Endothelial cell of umbilical vein (primary cell): ENCODE data around the gene TRIM10. TPM values are rescaled to one million over a fixed set of nuclear protein-coding genes. Genes with fewer than 3 reads are reported as not detected.

Experiments used
- BruUV-seq: library from RNA; stranded (reverse); fragments of 400-500 nt; replicated peaks from 2 replicates; lab custom pipeline; 2021; lab: Mats Ljungman, UMichigan
- CTCF ChIA-PET: fragments of 300-600, 350-600 bp; sonication (Branson Sonifier 250); formaldehyde crosslinking; loops from one replicate; lab custom pipeline; 2021; ENCODE audit warnings: antibody characterized with exemption, inconsistent platforms; lab: Charles Lee
- POLR2A ChIA-PET: fragments of 300-600, 350-600 bp; sonication (Branson Sonifier 250); formaldehyde crosslinking; loops from one replicate; lab custom pipeline; 2021; ENCODE audit warnings: antibody characterized with exemption, inconsistent platforms; lab: Charles Lee
- DNase-seq: peaks from one replicate; pipeline ENCODE4 v3.0.0-alpha.2; 2011; ENCODE audit warnings: low read depth, low spot score
- FAIRE-seq: peaks from 2 replicates; lab custom pipeline; 2011; peaks lifted over from hg19 to GRCh38; lab: Jason Lieb, UNC
- H2AFZ ChIP-seq: 2 replicates; pipeline ENCODE4 v1.6.0; 2012; ENCODE audit warnings: low read depth, low read length, control low read depth, inconsistent platforms
- H3K27ac ChIP-seq: 2 replicates; pipeline ENCODE4 v1.5.1; 2011; ENCODE audit warnings: low read depth, mild to moderate bottlenecking, control low read depth, low read length, moderate library complexity; ENCODE audit not compliant: insufficient read depth
- H3K27me3 ChIP-seq, 2 experiments: 2 replicates each; pipeline versions ENCODE4 v1.6.0 to v1.6.1; 2011; ENCODE audit warnings: low read length in 2 of 2, mixed read lengths in 1 of 2; ENCODE audit not compliant: control insufficient read depth in 2 of 2, insufficient read depth in 2 of 2
- H3K36me3 ChIP-seq, 2 experiments: 2 replicates in 1 of 2; 3 replicates in 1 of 2; pipeline ENCODE4 v1.5.1; 2011; ENCODE audit warnings: low read length in 2 of 2, mild to moderate bottlenecking in 1 of 2, moderate library complexity in 1 of 2; ENCODE audit not compliant: control insufficient read depth in 2 of 2, insufficient read depth in 2 of 2; ENCODE audit errors: extremely low read depth in 1 of 2
- H3K4me1 ChIP-seq: 3 replicates; pipeline ENCODE4 v1.5.1; 2011; ENCODE audit warnings: mild to moderate bottlenecking, low read length; ENCODE audit not compliant: control insufficient read depth, insufficient read depth; ENCODE audit errors: extremely low read depth
- H3K4me2 ChIP-seq: 2 replicates; pipeline ENCODE4 v1.6.1; 2011; ENCODE audit warnings: low read length, control low read depth, mixed read lengths; ENCODE audit not compliant: insufficient read depth
- H3K4me3 ChIP-seq, 3 experiments: fragments of 200-600 bp in 1 of 3; sonication (generic), shearing (Covaris generic) in 1 of 3; replicated peaks in 1 of 3; 2 replicates each; pipeline ENCODE4 v1.5.1; 2011 to 2016; ENCODE audit warnings: control low read depth in 3 of 3, low read length in 3 of 3, mild to moderate bottlenecking in 2 of 3, inconsistent platforms in 1 of 3, low read depth in 1 of 3, moderate library complexity in 1 of 3; ENCODE audit not compliant: insufficient read depth in 1 of 3
- H3K79me2 ChIP-seq: 2 replicates; pipeline ENCODE4 v1.6.0; 2012; ENCODE audit warnings: low read length, inconsistent platforms; ENCODE audit not compliant: control insufficient read depth, insufficient read depth
- H3K9ac ChIP-seq: replicated peaks from 2 replicates; pipeline ENCODE3; 2011; ENCODE audit warnings: low read length, control low read depth; ENCODE audit not compliant: insufficient read depth; ENCODE audit errors: extremely low read depth
- H3K9me1 ChIP-seq: replicated peaks from 3 replicates; pipeline ENCODE4 v1.6.0; 2011; ENCODE audit warnings: mild to moderate bottlenecking, low read length; ENCODE audit not compliant: control insufficient read depth, insufficient read depth; ENCODE audit errors: extremely low read depth
- H3K9me3 ChIP-seq: replicated peaks from 2 replicates; pipeline ENCODE4 v1.5.1; 2012; ENCODE audit warnings: low read length, inconsistent platforms; ENCODE audit not compliant: control insufficient read depth, insufficient read depth
- H4K20me1 ChIP-seq: replicated peaks from 2 replicates; pipeline ENCODE3; 2011; ENCODE audit warnings: mild to moderate bottlenecking, low read length; ENCODE audit not compliant: control insufficient read depth, insufficient read depth; ENCODE audit errors: extremely low read depth
- EZH2 ChIP-seq: IDR thresholded peaks from 2 replicates; pipeline ENCODE4 v1.6.1; 2012; ENCODE audit warnings: borderline replicate concordance, low read depth, mild to moderate bottlenecking, moderate library complexity, low read length, inconsistent platforms; ENCODE audit not compliant: severe bottlenecking
- FOS ChIP-seq: IDR thresholded peaks from 2 replicates; pipeline ENCODE4 v1.6.1; 2011; ENCODE audit warnings: mild to moderate bottlenecking, low read length, moderate library complexity, borderline replicate concordance; ENCODE audit not compliant: insufficient read depth
- GATA2 ChIP-seq: IDR thresholded peaks from 2 replicates; pipeline ENCODE4 v1.7.0; 2011; ENCODE audit warnings: low read depth, mild to moderate bottlenecking, moderate library complexity, mixed read lengths, low read length; ENCODE audit not compliant: insufficient read length, insufficient read depth
- JUN ChIP-seq: IDR thresholded peaks from 2 replicates; pipeline ENCODE4 v1.6.1; 2011; ENCODE audit warnings: borderline replicate concordance, low read depth; ENCODE audit not compliant: insufficient read length, insufficient read depth
- MYC ChIP-seq: IDR thresholded peaks from one replicate; pipeline ENCODE4 v1.6.1; 2011; ENCODE audit warnings: mild to moderate bottlenecking, low read depth, low read length
- POLR2A ChIP-seq: IDR thresholded peaks from 2 replicates; pipeline ENCODE4 v1.6.1; 2012; ENCODE audit warnings: low read depth, mild to moderate bottlenecking, control low read depth, low read length
- POLR2AphosphoS5 ChIP-seq: IDR thresholded peaks from 2 replicates; pipeline ENCODE4 v1.6.1; 2012; ENCODE audit warnings: low read depth, mild to moderate bottlenecking, control low read depth, low read length, moderate library complexity; ENCODE audit not compliant: insufficient read depth
- dilution Hi-C: fragments of 300-500 bp; cut with MboI; formaldehyde crosslinking; loops from one replicate; pipeline ENCODE4 v1.15.0; 2019; ENCODE audit warnings: low sequenced_read_pairs; ENCODE audit not compliant: extremely low pct_ligation_motif_present
- intact Hi-C: fragments of 100-400 bp; cut with micrococcal nuclease; formaldehyde crosslinking; loops from one replicate; pipeline ENCODE4 v1.10.0; 2022
- polyA plus RNA-seq, 4 experiments: library from polyadenylated mRNA; depleted of rRNA in 3 of 4; stranded (reverse) in 3 of 4; unstranded in 1 of 4; fragments of >200 nt; gene quantifications; 2 replicates each; pipeline versions ENCODE4 v1.2.1 to v1.2.3, GENCODE V29; 2011 to 2012; ENCODE audit warnings: missing spikeins in 1 of 4
- total RNA-seq: library from RNA; stranded (reverse); gene quantifications from 2 replicates; pipeline ENCODE4 v1.2.3, GENCODE V29; 2021
- TF ChIP-seq, protein P1 (sequence below): IDR thresholded peaks from 2 replicates; pipeline ENCODE4 v1.6.1; 2011; ENCODE audit not compliant: insufficient read depth, insufficient read length
- TF ChIP-seq, protein P2 (sequence below), 2 donors: IDR thresholded peaks; 1 replicate in 1 of 2; 2 replicates in 1 of 2; pipeline ENCODE4 v1.5.1; 2011; ENCODE audit warnings: low read length in 2 of 2, mild to moderate bottlenecking in 2 of 2, moderate library complexity in 2 of 2, control low read depth in 1 of 2, inconsistent platforms in 1 of 2, low read depth in 1 of 2; ENCODE audit not compliant: insufficient read depth in 1 of 2; ENCODE audit errors: extremely low read depth in 1 of 2

The TRIM10 gene
- total and polyA plus RNA-seq, 2 donors (not counting 3 experiments of a cell fraction or from before 2014, with no cell fraction given): not detected

DNA sequence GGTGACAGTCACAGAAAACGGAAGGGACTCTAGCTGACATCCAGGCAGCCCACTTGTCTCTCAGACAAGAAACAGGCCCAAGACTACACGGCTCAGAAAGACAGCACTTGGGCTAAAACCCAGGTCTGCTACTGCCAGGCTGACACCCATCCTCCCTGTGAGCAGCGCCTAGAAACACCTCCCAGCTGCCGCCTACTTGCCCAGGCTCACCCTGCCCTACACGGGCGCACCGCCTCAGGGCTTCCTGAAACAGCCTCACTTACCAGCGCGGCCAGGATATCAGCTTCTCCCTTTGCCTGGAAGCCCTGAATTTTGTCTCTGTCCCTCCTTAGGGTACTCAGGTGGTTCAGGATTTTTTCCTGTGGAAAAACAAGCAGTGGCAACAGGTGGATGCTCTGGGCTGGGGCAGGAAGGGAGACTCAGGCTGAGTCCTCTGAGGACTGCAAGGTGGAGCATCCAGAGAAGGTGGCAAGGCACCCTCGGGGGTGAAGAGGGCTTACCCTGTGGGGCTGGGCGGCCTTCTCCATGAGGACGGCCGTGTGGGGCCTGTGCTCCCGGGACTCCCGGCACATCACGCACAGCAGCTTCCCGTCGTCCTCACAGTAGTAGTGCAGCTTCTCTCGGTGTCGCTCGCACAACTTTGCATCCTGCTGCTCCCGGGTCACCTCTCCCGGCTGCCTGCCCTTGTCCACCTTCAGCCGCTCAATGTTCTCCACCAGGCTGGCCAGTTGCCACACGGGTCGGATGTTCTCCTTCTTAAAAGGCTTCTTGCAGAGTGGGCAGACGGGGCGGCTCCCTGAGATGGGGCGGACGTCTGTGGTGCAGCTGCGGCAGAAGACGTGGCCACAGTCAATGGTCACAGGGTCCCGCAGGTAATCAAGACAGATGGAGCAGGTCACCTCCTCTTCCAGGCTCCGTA is 37.4 kb upstream of the TRIM10 start:
- no peaks in the 10 kb centered on the region for H3K9me1 ChIP-seq
- peaks cover 14 to 24% of the 10 kb centered on the region in 2 experiments for H3K36me3 ChIP-seq
- no peak overlapping the region for H3K27ac ChIP-seq
- intact Hi-C loops: no loop called here
- no peak overlapping the region for H3K4me2 ChIP-seq
- dilution Hi-C loops: no loop called here
- DNase-seq: no peak
- H4K20me1 ChIP-seq: no peaks in the 10 kb centered on the region
- CTCF ChIA-PET: no interaction called here
- no peak for TF ChIP-seq POLR2AphosphoS5
- TF ChIP-seq EZH2: no peak
- no peak for TF ChIP-seq GATA2
- TF ChIP-seq, protein P1, sequence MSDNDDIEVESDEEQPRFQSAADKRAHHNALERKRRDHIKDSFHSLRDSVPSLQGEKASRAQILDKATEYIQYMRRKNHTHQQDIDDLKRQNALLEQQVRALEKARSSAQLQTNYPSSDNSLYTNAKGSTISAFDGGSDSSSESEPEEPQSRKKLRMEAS: no peak
- no peak for TF ChIP-seq JUN
- TF ChIP-seq MYC: no peak
- TF ChIP-seq POLR2A: no peak
- no peak for TF ChIP-seq FOS
- TF ChIP-seq, protein P2, sequence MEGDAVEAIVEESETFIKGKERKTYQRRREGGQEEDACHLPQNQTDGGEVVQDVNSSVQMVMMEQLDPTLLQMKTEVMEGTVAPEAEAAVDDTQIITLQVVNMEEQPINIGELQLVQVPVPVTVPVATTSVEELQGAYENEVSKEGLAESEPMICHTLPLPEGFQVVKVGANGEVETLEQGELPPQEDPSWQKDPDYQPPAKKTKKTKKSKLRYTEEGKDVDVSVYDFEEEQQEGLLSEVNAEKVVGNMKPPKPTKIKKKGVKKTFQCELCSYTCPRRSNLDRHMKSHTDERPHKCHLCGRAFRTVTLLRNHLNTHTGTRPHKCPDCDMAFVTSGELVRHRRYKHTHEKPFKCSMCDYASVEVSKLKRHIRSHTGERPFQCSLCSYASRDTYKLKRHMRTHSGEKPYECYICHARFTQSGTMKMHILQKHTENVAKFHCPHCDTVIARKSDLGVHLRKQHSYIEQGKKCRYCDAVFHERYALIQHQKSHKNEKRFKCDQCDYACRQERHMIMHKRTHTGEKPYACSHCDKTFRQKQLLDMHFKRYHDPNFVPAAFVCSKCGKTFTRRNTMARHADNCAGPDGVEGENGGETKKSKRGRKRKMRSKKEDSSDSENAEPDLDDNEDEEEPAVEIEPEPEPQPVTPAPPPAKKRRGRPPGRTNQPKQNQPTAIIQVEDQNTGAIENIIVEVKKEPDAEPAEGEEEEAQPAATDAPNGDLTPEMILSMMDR (IDR thresholded peaks at IDR 0.05; ENCODE audit: extremely low read depth in 1 of 2, insufficient read depth in 1 of 2, low read depth in 1 of 2, low read length in 2 of 2): no peak
- H3K27me3 ChIP-seq: no peaks in the 10 kb centered on the region
- H3K4me1 ChIP-seq: no peaks in the 10 kb centered on the region
- no peak overlapping the region for H2AFZ ChIP-seq
- FAIRE-seq: no peak
- no peaks in the 10 kb centered on the region for H3K79me2 ChIP-seq
- no peak overlapping the region for H3K9ac ChIP-seq
- POLR2A ChIA-PET: no interaction called here
- BruUV-seq: no TSS peak
- H3K4me3 ChIP-seq: no peak overlapping the region
- no peaks in the 10 kb centered on the region for H3K9me3 ChIP-seq
